SW480 (cell line): ENCODE measurements around the gene INTS7.
"Not testable (repeated sequence)": the region's sequence is repeated elsewhere in the genome, so short reads cannot be mapped to it uniquely, and the experiment has no call there.

Experiments used
- DNase-seq: peaks from one replicate; pipeline ENCODE4 v3.0.0-alpha.2; 2016; ENCODE audit warnings: low spot score

Gene INTS7

DNA sequence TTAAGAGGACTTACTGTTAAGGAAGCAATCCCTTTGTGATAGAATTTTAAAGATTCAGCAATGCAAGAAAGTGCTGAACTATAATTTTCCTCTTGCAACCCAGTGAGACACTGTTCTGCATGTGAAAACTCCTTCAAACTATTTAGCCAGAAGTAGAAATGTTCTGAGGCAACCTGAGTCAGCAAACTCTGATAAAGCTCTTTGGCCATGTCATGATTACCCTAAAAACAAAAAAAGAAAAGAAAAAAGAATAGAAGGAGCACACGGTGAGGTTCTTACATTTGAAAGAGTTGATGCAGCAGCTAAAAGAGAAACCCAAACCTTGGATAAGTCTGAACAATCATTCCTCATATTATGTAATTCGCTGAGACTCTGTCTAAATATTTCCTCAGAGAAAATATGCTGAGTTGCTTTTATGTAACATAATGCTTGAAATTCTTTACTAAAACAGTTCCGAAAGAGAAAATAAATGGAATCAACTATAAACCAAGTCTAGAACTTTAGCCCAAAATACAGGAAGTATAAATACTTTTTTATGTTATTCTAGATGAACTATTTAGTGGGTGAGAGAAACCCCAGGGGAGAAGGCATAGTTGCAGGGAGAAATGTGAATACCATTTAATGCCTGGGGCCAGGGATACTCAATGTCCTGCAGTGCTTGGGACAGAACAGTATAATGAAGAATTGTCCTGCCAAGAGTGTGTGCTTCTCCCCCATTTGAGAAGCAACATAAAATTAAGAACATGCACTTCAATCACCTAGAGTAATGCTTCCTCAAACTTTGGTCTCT lies 60.0 kb downstream of the INTS7 start:
- DNase-seq = no peak

- DNase-seq = no peak
These were observed 61.8 kb downstream of the INTS7 start for GRCh38 chr1:211973541-211973940.

- no peak for DNase-seq
These were observed 67.0 kb downstream of the INTS7 start for GRCh38 chr1:211968200-211968834.

GRCh38 chr1:211967704-211968103 lies 67.7 kb downstream of the INTS7 start:
- no peak for DNase-seq

DNA sequence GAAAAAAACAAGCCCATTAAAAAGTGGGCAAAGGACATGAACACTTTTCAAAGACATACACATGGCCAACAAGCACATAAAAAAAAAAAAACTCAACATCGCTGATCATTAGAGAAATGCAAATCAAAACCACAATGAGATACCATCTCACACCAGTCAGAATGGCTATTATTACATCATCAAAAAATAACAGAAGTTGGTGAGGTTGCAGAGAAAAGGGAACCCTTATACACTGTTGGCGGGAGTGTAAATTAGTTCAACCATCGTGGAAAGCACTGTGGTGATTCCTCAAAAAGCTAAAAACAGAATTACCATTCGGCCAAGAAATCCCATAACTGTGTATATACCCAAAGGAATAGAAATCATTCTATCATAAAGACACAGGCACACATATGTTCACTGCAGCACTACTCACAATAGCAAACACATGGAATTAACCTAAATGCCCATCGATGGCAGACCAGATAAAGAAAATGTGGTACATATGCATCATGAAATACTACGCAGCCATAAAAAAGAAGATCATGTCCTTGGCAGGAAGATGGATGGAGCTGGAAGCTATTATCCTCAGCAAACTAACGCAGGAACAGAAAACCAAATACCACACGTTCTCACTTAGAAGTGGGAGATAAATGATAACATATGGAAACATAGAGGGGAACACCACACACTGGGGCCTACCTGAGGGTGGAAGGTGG lies 70.1 kb downstream of the INTS7 start:
- no peak for DNase-seq

- no peak for DNase-seq
These were observed 75.7 kb downstream of the INTS7 start for GRCh38 chr1:211959680-211960079.

DNA sequence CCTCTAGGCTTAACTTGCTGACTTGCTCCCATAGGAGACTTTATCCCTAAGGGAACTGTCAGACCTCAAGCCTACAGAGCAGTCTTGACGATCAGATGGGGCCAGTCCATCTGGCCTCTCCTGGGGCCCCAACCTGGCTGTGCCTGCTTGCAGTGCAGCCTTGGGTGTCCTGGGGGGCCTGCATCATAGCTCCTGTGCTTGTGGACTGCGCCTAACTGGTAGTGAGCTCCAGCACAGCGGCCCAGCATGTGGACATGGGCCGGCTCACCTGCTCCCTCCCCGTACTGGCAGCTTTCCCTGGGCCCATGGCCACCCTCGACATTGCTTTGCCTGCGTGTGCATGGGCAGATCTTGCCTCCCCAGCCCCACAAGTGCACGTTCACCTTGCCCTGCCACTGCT lies 76.1 kb downstream of the INTS7 start:
- no peak for DNase-seq

GRCh38 chr1:211954028-211954427 lies 81.3 kb downstream of the INTS7 start:
- not testable (repeated sequence) for DNase-seq

DNA sequence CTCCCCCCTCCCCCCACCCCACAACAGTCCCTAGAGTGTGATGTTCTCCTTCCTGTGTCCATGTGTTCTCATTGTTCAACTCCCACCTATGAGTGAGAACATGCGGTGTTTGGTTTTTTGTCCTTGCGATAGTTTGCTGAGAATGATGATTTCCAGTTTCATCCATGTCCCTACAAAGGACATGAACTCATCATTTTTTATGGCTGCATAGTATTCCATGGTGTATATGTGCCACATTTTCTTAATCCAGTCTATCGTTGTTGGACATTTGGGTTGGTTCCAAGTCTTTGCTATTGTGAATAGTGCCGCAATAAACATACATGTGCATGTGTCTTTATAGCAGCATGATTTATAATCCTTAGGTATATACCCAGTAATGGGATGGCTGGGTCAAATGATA lies 81.8 kb downstream of the INTS7 start:
- DNase-seq = not testable (repeated sequence)

DNA sequence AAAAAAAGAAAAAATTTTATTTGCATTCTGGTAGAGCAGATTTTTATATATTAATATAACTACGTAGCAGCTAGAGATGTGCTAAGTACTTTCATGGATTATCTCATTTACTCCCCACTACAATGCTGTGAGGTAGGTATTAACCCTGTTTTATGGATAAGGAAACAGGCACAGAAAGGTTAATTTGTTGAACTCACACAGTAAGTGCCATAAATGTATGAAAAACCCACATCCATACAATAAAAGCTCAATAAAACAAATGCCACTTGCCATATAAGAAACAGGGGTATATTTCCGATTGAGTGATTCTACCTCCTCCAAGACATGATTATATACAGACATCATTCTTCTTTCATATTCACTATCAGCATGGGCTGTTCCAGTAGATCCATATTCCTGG lies 83.1 kb downstream of the INTS7 start:
- DNase-seq = no peak

DNA sequence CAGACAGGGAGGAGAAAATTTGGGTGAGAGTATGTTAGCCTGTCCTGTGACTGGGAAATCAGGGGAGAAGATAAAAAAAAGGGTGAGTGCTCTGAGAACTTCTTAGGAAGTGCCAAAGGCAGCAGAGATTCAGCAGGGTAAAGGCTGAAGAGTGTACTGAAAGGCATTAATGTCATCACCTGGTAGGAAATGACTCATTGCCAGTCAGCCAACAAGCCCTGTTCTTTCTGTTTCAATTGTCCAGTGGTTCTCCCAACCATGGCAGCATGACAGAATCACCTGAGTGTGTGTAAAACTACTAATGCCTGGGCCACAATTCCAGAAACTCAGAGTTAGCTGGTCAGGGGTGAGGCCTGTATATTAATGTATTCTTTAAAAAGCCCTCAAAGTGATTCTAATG lies 83.5 kb downstream of the INTS7 start:
- DNase-seq = peak; percentile 80

- DNase-seq = no peak
These were observed 87.0 kb downstream of the INTS7 start for GRCh38 chr1:211948377-211948776.

DNA sequence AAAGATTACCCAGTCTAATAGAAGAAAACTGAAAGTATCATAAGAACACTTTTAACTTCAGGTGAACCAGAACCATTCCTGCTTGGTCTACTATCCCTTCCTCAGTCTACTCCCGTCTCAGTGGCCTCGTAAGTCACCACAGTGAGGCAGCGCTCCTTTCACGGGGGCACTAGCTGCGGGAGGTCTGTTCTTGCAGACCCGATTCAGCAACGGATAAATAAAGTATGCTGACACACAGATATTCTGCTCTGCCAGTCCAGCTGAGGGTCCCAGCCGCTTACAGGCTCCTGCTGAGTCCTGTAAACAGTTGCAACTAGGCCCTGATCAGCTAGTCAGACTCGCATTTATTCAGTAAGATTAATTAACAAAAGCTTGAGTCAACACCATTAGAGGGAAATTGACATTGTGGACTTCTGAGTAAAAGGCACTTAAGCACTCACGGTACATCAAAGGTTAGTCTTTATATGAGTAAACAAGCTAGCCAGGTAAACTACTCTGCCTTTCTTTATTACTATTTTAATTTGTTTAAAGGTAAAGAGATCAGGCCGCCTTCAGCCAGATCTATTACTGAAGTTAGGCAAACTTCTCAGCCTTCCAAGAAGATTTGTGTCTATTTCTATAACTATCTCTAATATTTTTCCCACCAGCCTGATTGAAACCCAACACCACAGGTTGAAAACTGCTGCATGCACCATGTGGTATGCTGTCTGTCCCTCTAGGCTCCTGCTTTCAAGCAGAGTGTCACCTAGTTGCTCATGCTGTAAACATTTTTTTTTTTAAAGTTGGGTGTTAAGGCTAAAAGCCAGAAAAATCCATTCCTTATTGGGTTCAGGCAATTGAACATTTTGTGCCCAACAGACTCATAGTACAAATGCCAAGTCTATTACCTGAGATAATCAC lies 87.7 kb downstream of the INTS7 start:
- peak; percentile 84 for DNase-seq

- peak; percentile 94 for DNase-seq
These were observed 90.4 kb downstream of the INTS7 start for GRCh38 chr1:211944733-211945500.

GRCh38 chr1:211942583-211942982 lies 92.8 kb downstream of the INTS7 start:
- no peak for DNase-seq

DNA sequence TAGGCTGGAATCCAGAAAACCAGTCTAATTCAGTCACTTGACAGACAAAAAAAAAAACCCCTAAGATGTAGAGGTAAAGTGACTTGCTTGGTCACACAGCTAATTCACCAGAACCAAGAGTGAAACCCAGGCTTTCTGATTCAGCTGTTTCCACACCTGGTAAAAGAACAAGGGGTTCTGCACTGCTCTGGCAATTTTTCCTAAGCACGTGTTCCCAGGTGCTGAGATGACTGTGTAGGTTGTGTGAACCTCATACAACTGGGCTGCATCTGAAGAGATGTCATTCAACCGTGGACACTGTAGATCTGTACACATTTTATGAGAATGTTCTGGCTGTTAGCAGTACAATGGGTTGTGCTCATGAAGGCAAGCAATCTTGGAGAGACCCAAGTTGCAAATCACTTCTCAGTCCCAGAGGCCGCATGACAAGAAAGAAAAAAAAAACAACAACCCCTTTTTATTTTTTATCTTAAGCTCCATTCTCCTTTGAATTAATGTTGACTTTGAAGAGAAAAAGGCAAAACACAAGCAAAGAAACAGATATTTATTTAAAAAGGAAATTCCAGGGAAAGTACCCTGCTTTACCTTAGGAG lies 95.4 kb downstream of the INTS7 start:
- DNase-seq = no peak

DNA sequence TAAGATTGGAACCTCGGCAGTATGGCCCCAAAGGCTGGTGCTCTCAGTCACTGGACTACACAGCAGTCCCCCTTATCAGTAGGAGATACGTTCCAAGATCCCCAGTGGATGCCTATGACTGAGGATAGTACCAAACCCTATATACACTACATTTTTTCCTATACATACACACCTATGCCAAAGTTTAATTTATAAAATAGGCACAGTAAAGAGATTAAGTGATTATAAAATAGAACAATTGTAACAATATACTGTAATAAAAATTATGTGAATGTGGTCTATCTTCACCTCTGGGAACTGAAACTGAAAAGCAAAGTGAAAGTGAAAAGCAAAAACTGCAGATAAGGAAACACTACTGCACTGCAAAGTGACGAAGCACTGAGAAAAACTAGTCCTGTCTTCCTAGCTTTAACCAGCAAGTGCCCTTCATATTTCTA lies 96.8 kb downstream of the INTS7 start:
- no peak for DNase-seq

- DNase-seq = not testable (repeated sequence)
These were observed 97.9 kb downstream of the INTS7 start for GRCh38 chr1:211937422-211937821.

DNA sequence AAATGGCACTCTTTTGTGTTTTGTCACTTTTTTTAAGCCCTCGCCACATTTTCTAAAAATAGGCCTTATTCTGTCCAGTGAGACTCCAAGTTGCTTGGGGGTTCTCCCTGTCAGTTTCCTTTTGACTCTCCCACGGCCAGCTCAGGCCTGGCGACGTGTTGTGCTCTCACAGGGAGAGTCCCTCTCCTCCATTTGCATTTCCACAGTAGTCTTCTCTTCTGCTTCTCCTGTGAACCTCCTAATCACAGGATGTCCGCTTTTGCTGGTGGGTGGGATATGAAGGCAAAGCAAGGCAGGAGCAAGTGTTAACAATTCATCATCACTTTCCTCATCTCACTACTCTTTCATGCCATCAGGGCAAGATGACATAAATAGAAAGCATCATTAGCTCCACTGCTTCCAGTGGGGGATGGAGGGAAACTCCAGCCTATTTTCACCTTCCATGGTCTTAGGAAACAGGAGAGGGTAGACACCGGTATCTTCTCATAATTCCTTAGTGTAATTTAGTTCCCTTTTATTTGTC lies 99.8 kb downstream of the INTS7 start:
- no peak for DNase-seq

- no peak for DNase-seq
These were observed 101.2 kb downstream of the INTS7 start for GRCh38 chr1:211933946-211934714.
